ENCODE measurements around the gene SBF2.

Gene SBF2

DNA sequence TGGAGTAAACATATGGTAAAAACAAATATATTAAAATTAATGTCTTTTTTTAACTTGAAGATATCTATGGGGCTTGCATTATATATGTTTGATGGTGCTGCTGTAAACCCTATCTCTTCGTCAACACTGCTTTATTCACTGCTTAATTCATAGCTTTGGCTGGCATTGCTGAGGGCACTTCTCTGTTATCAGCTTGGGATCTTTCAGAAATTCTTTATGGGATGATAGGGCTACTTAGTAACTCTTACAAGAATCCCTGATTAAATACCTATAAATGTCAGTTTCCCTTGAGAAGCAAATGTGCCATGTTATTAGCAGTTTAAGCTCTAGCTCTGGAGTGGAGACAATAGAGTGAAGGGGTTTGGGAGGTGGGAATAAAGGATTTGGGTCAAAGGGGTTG is 517.8 kb downstream of the SBF2 start:
- peaks cover 6% of the 10 kb centered on the region for H3K36me3 Mint-ChIP-seq
- no peaks in the 10 kb centered on the region for H3K4me1 Mint-ChIP-seq (ENCODE audit: low read depth)
- no peak overlapping the region for H3K4me3 Mint-ChIP-seq
- H3K9me3 Mint-ChIP-seq (ENCODE audit: low read depth) = no peaks in the 10 kb centered on the region
- no peak overlapping the region for H3K27ac Mint-ChIP-seq
- no peaks in the 10 kb centered on the region for H3K27me3 Mint-ChIP-seq

- no peak overlapping the region for H3K4me3 Mint-ChIP-seq
- no peaks in the 10 kb centered on the region for H3K4me1 Mint-ChIP-seq (ENCODE audit: low read depth)
- H3K27ac Mint-ChIP-seq = no peak overlapping the region
- H3K36me3 Mint-ChIP-seq = peaks cover 6% of the 10 kb centered on the region
- H3K9me3 Mint-ChIP-seq (ENCODE audit: low read depth) = no peaks in the 10 kb centered on the region
- no peaks in the 10 kb centered on the region for H3K27me3 Mint-ChIP-seq
These were observed 518.6 kb downstream of the SBF2 start for GRCh38 chr11:9775398-9775779.

DNA sequence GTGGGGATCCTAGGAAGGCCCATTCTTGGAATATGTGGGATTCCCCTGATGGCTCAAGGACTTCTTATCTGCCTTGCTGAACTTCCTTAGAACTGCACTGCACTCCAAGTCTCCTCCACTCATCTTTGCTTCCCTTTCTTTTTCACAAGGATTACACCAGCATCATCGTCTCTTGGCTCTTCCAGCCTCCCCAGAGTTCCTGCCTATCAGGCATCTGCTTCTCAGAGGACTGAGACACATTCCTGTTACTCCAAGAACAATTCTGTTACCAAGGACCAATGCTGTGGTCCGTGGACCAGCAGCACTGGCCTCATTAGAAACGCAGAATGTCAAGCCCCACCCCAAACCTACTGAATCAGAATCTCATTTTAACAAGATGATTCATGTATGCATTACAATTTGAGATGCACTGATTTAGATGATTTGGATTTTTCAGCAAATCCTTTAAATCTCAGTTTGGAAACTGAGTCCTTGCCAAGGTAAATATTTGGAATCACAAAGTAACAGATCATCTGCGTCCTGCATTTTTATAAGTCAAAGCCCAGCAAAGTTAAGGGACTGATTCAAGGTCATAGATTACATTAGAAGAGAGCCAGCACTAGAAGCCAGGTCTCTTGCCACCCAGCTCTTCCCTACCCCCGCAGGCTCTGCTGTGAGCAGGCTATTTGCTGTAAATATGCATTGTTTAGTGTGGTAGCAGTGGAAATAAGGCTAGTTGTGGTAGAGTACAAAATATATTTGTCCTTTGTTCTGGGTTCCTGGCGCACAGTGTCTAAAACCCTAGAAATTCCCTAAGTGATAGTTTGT is 519.2 kb downstream of the SBF2 start:
- H3K27me3 Mint-ChIP-seq = no peaks in the 10 kb centered on the region
- peaks cover 10% of the 10 kb centered on the region for H3K36me3 Mint-ChIP-seq
- H3K4me3 Mint-ChIP-seq = no peak overlapping the region
- H3K4me1 Mint-ChIP-seq (ENCODE audit: low read depth) = no peaks in the 10 kb centered on the region
- no peak overlapping the region for H3K27ac Mint-ChIP-seq
- H3K9me3 Mint-ChIP-seq (ENCODE audit: low read depth) = no peaks in the 10 kb centered on the region

DNA sequence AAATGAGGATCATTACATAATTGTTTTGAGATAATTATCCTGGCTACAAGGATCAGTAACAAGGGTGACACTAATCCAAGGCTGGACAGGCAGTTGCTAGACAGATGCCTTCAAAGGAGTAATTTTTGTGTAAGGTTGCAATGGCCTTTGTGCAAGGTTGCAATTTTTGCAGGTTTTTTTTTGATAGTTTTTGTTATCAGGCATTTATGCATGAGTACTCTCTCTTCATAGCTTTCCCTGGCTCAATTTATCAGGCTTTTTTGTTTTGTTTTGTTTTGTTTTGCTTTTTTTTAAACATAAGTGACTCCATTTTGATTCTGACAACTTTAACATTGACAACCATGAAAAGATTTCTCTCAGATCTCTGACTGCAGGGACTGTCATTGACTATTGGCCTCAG is 519.9 kb downstream of the SBF2 start:
- Mint-ChIP-seq H3K9me3 (ENCODE audit: low read depth) (no peaks in the 10 kb centered on the region), H3K27me3 (no peaks in the 10 kb centered on the region), H3K36me3 (peaks cover 10% of the 10 kb centered on the region), H3K27ac (no peak overlapping the region), H3K4me1 (ENCODE audit: low read depth) (no peaks in the 10 kb centered on the region), H3K4me3 (no peak overlapping the region)

GRCh38 chr11:9773524-9773923 is 520.5 kb downstream of the SBF2 start:
- Mint-ChIP-seq H3K27ac (no peak overlapping the region), H3K4me1 (ENCODE audit: low read depth) (no peaks in the 10 kb centered on the region), H3K9me3 (ENCODE audit: low read depth) (no peaks in the 10 kb centered on the region), H3K4me3 (no peak overlapping the region), H3K27me3 (no peaks in the 10 kb centered on the region), H3K36me3 (peaks cover 10% of the 10 kb centered on the region)

DNA sequence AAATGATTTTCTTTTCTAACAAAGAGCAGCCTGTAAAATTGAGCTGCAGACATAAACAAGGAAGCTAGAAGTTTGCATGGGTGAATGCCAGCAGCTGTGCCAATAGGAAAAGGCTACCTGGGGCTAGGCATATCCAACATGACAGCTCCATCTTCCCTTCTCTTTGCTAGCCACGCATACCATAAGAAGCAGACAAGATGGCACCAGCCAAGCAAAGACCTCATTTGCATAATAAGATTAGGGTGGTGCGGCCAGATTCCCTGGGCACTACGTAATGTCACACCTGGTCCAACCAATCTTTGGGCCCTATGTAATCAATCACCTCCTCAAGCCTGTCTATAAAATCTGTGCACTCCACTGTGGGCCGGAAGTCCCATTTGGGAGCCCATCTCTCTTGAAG is 521.8 kb downstream of the SBF2 start:
- H3K27me3 Mint-ChIP-seq = no peaks in the 10 kb centered on the region
- no peak overlapping the region for H3K4me3 Mint-ChIP-seq
- no peaks in the 10 kb centered on the region for H3K4me1 Mint-ChIP-seq (ENCODE audit: low read depth)
- H3K27ac Mint-ChIP-seq = no peak overlapping the region
- H3K9me3 Mint-ChIP-seq (ENCODE audit: low read depth) = no peaks in the 10 kb centered on the region
- peaks cover 6% of the 10 kb centered on the region for H3K36me3 Mint-ChIP-seq

DNA sequence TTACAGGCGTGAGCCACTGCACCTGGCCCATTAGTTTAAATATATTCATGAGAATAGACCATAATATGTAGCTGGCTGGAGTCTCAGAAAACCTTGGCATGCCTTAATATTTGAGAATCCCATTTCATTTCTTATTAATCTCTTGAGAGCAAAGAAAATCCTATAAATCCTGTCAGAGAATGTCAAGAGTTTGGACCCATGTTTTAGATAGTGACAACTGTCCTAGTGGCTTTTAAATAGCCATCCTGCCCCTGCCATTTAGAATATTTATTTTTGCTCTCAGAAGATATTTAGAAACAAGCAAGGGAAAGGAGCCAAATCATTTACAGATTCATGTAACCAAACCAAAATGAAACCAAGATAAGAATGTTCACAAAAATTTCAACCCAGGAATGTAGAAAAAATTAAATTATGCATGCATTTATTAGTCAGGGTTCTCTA is 522.9 kb downstream of the SBF2 start:
- no peaks in the 10 kb centered on the region for H3K27me3 Mint-ChIP-seq
- no peak overlapping the region for H3K27ac Mint-ChIP-seq

DNA sequence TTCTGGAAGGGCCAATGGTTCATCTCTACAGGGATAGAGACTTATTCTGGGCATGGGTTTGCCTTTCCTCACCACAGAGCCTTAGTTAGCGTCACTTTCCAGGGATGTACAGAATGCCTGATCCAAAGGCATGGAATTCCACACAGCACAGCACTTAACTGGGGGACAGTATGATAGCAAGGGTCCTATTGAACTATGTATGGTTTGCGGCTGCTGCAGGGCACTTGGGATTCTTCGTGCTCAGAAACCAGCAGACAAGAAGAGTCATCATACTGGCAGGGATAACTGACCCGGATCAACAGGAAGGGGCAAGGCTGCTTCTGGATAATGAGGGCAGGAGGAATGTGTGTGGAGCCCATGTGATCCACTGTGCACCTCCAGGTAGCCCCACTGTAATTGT is 524.4 kb downstream of the SBF2 start:
- H3K27me3 Mint-ChIP-seq = no peaks in the 10 kb centered on the region
- no peaks in the 10 kb centered on the region for H3K9me3 Mint-ChIP-seq (ENCODE audit: low read depth)
- H3K4me1 Mint-ChIP-seq (ENCODE audit: low read depth) = no peaks in the 10 kb centered on the region
- H3K4me3 Mint-ChIP-seq = no peak overlapping the region
- H3K27ac Mint-ChIP-seq = no peak overlapping the region
- peaks cover 6% of the 10 kb centered on the region for H3K36me3 Mint-ChIP-seq

More for the DNA sequence above, 522.9 kb downstream of the SBF2 start:
- Mint-ChIP-seq H3K9me3 (ENCODE audit: low read depth) (no peaks in the 10 kb centered on the region), H3K4me3 (no peak overlapping the region), H3K4me1 (ENCODE audit: low read depth) (no peaks in the 10 kb centered on the region), H3K36me3 (peaks cover 6% of the 10 kb centered on the region)

DNA sequence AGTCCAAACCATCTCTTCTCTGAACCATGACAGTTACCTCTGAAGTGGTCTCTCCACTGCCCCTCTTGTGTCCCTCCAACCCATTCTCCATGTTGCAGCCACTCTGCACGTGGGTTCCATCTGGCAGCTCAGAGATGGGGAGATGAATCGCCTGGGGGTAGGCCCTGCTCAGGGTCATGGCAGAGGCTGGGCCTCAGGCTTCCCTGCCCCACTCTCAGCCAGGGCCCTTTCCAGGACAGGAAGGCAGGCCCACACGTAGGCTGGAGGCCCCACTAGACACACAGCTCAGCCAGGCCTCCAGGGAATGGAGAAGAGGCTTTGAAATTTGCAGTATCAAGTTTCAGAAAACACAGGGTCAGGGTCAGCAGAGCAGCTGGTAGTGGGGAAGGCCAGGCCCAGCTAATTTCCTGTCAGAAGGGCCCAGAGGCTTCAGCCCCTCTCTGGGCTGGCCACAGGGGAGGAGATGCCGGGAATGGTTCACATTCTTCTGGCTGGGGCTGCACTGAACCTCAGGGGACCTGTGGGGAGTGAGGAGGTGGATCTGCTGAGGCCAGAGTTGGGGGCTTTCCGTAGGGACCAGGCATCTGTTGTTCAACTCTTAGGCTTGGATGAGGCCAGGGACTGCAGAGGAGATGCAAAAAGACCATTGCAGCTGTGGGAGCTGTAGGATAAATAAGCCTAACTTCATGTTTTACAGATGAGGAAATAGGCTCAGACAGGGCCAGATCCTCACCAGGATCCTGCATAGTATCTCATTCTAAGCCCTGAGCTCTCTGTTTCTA is 528.5 kb downstream of the SBF2 start:
- Mint-ChIP-seq H3K27me3 (no peaks in the 10 kb centered on the region), H3K27ac (no peak overlapping the region), H3K9me3 (ENCODE audit: low read depth) (no peaks in the 10 kb centered on the region), H3K36me3 (peaks cover 10% of the 10 kb centered on the region), H3K4me1 (ENCODE audit: low read depth) (peaks cover 16% of the 10 kb centered on the region), H3K4me3 (no peak overlapping the region)

- Mint-ChIP-seq H3K27me3 (no peaks in the 10 kb centered on the region), H3K27ac (no peak overlapping the region), H3K4me1 (ENCODE audit: low read depth) (peaks cover 34% of the 10 kb centered on the region), H3K4me3 (no peak overlapping the region), H3K36me3 (peaks cover 7% of the 10 kb centered on the region), H3K9me3 (ENCODE audit: low read depth) (no peaks in the 10 kb centered on the region)
These were observed 530.7 kb downstream of the SBF2 start for GRCh38 chr11:9763301-9763700.

- H3K9me3 Mint-ChIP-seq (ENCODE audit: low read depth) = no peaks in the 10 kb centered on the region
- no peaks in the 10 kb centered on the region for H3K27me3 Mint-ChIP-seq
- H3K4me3 Mint-ChIP-seq = no peak overlapping the region
- peaks cover 38% of the 10 kb centered on the region for H3K4me1 Mint-ChIP-seq (ENCODE audit: low read depth)
- H3K36me3 Mint-ChIP-seq = peaks cover 7% of the 10 kb centered on the region
- no peak overlapping the region for H3K27ac Mint-ChIP-seq
These were observed 531.5 kb downstream of the SBF2 start for GRCh38 chr11:9762531-9762930.

DNA sequence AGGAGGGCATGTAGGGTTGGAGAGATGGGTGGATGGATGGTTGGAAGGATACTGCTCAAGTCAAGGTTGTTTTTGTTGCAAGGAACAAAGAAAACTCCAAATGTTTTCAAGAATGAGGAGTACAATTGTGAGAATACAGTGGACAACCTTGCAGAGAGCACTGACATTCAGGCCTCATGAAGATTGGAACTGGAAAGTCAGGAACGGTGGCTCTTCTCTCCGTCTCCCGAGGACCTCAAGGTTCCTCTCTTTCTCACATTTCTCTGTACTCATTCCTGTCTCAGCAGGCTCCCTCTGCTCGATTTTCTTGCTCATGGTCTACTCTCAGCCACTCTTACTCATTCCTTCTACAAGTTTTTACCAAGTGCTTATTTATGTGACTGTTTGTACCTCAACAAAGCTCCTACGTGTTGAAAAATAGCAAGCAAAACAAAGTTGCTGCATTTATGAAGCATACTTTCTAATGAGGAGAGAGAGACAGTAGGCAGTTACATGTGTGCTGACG is 532.5 kb downstream of the SBF2 start:
- H3K36me3 Mint-ChIP-seq = peaks cover 7% of the 10 kb centered on the region
- peak overlapping the region; percentile 25 for H3K27ac Mint-ChIP-seq
- H3K4me1 Mint-ChIP-seq (ENCODE audit: low read depth) = peaks cover 42% of the 10 kb centered on the region
- no peak overlapping the region for H3K4me3 Mint-ChIP-seq
- H3K9me3 Mint-ChIP-seq (ENCODE audit: low read depth) = no peaks in the 10 kb centered on the region
- H3K27me3 Mint-ChIP-seq = no peaks in the 10 kb centered on the region

- Mint-ChIP-seq H3K4me3 (peak overlapping the region; percentile 90), H3K9me3 (ENCODE audit: low read depth) (no peaks in the 10 kb centered on the region), H3K27me3 (no peaks in the 10 kb centered on the region), H3K36me3 (peaks cover 7% of the 10 kb centered on the region), H3K4me1 (ENCODE audit: low read depth) (peaks cover 44% of the 10 kb centered on the region), H3K27ac (peak overlapping the region; percentile 99)
These were observed 533.8 kb downstream of the SBF2 start for GRCh38 chr11:9760193-9760575.

DNA sequence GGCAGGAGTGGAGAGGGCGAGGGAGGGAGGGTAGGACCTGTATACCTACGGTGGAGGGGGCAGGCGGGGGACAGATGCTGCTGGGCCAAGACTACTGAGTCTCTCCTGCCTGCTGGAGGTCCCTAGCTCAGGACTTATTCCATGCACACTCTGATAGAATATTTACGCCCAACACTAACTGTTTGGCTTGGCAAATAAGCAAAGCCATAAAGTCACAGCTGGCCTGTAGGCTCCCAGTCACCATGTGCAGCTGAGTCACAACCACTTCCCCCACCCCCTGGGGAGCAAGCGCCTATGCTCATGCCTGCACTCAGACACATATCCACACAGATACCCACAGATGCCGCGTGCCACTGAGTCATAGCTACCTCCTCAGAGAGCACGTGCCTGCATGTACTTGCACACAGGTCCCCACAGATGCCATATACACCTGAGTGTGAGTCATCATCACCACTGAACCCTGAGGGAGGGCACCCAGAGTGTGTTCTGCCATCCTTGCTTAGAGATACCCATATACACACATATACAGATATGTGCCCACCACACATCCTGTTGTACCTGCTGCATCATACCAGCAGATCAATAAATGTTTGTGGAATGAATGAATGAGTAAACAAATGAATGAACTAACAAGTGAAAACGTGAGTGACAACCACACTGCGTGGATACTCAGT is 534.4 kb downstream of the SBF2 start:
- Mint-ChIP-seq H3K4me3 (peak overlapping the region; percentile 90), H3K9me3 (ENCODE audit: low read depth) (no peaks in the 10 kb centered on the region), H3K27me3 (no peaks in the 10 kb centered on the region), H3K27ac (peak overlapping the region; percentile 99), H3K4me1 (ENCODE audit: low read depth) (peaks cover 44% of the 10 kb centered on the region), H3K36me3 (peaks cover 7% of the 10 kb centered on the region)
